HEK293T (cell line): ENCODE measurements around the gene RTP3.

Source experiments
- CTCF ChIA-PET: fragments of 350-600 bp; formaldehyde crosslinking; extraction: SDS; loops from one replicate; lab custom pipeline; 2021; ENCODE audit warnings: antibody characterized with exemption, inconsistent platforms; lab: Yijun Ruan, JAX
- POLR2A ChIA-PET: fragments of 350-600 bp; formaldehyde crosslinking; extraction: SDS; loops from one replicate; lab custom pipeline; 2020; ENCODE audit warnings: antibody characterized with exemption, inconsistent platforms; lab: Yijun Ruan, JAX
- DNase-seq: peaks from one replicate; pipeline ENCODE4 v3.0.0; 2012; ENCODE audit warnings: mixed read lengths; ENCODE audit errors: extremely low spot score
- ARNT ChIP-seq: fragments of 450-650 bp; IDR thresholded peaks from 2 replicates; pipeline ENCODE4 v1.6.1; 2017; ENCODE audit warnings: mild to moderate bottlenecking
- BHLHE40 ChIP-seq: fragments of 450-650 bp; IDR thresholded peaks from 2 replicates; pipeline ENCODE4 v1.6.1; 2016; ENCODE audit warnings: mild to moderate bottlenecking, moderate library complexity, borderline replicate concordance
- CTBP1 ChIP-seq: fragments of 450-650 bp; IDR thresholded peaks from 2 replicates; pipeline ENCODE4 v1.6.1; 2016; ENCODE audit warnings: borderline replicate concordance
- ELF4 ChIP-seq: fragments of 450-650 bp; IDR thresholded peaks from 2 replicates; pipeline ENCODE4 v1.6.1; 2017; ENCODE audit warnings: antibody characterized with exemption
- FOXA1 ChIP-seq: fragments of 450-650 bp; IDR thresholded peaks from 2 replicates; pipeline ENCODE4 v1.6.1; 2016; ENCODE audit warnings: mild to moderate bottlenecking
- FOXK2 ChIP-seq: fragments of 450-650 bp; IDR thresholded peaks from 2 replicates; pipeline ENCODE4 v1.6.1; 2016; ENCODE audit warnings: mild to moderate bottlenecking
- FOXM1 ChIP-seq: fragments of 450-650 bp; IDR thresholded peaks from 2 replicates; pipeline ENCODE4 v1.6.1; 2017; ENCODE audit warnings: mild to moderate bottlenecking, borderline replicate concordance
- HDGF ChIP-seq: fragments of 450-650 bp; IDR thresholded peaks from 2 replicates; pipeline ENCODE4 v1.6.1; 2017; ENCODE audit warnings: antibody characterized with exemption, borderline replicate concordance
- L3MBTL2 ChIP-seq: fragments of 450-650 bp; conservative IDR thresholded peaks from 2 replicates; pipeline ENCODE4 v1.6.1; 2016; ENCODE audit warnings: mild to moderate bottlenecking
- LEF1 ChIP-seq: fragments of 450-650 bp; IDR thresholded peaks from 2 replicates; pipeline ENCODE4 v1.6.1; 2017; ENCODE audit warnings: mild to moderate bottlenecking, borderline replicate concordance
- NFRKB ChIP-seq: fragments of 450-650 bp; IDR thresholded peaks from 2 replicates; pipeline ENCODE4 v1.6.1; 2016; ENCODE audit warnings: mild to moderate bottlenecking, moderate library complexity
- SP1 ChIP-seq: fragments of 450-650 bp; IDR thresholded peaks from 2 replicates; pipeline ENCODE4 v1.6.1; 2017
- SUZ12 ChIP-seq: fragments of 450-650 bp; IDR thresholded peaks from 2 replicates; pipeline ENCODE4 v1.6.1; 2016; ENCODE audit warnings: mild to moderate bottlenecking
- TARDBP ChIP-seq: fragments of 450-650 bp; IDR thresholded peaks from 2 replicates; pipeline ENCODE4 v1.6.1; 2016
- ZNF384 ChIP-seq: fragments of 450-650 bp; IDR thresholded peaks from 2 replicates; pipeline ENCODE4 v1.6.1; 2016
- TF ChIP-seq, protein P1 (sequence below): fragments of 450-650 bp; IDR thresholded peaks from 2 replicates; pipeline ENCODE4 v1.6.1; 2016

The RTP3 gene

DNA sequence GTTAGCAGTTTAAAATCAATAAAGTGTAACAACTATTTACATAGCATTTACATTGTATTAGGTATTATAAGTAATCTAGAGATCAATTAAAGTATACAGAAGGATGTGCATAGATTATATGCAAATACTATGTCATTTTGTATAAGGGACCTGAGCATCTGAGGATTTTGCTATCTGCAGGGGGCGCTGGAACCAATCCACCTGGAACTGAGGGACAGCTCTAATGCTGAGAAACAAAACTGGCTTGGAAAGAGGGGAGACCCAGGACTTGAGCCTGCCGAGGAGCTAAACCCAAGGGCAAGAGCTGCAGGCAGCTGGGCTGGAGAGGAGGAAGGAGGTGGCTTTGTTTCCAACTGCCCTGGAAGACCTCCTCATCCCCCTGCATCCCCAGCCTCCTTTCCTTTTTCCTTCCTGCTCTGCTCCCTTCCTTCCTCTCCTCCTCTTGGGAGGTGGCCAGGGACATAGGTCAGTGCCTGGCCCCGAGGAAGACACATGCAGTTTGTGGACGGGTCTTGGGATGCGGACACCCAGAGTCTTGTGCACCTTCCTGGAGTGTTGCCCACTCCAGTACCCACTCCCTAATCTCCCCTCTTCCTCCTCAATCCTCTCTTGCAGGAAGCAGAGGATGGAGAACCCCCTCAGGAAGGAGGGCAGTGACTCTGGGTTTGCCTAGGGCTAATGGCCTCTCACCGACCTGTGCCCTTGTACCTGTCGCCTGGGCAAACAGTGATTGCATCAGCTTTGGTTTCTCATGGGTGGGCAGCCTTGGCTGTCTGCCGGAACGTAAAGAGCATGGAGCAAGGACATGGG lies 825 bp upstream of the RTP3 start:
- ChIA-PET POLR2A (no interaction called here), CTCF (interaction anchor here (0.6 to 2.3 kb wide), 4 partner anchors 12 to 391 kb away, joined by 3 to 6 read pairs (median 4); no protein-coding TSS in a partner anchor)
- no peak for TF ChIP-seq FOXM1
- TF ChIP-seq L3MBTL2 = no peak
- no peak for TF ChIP-seq HDGF
- no peak for TF ChIP-seq ARNT
- TF ChIP-seq, protein P1, sequence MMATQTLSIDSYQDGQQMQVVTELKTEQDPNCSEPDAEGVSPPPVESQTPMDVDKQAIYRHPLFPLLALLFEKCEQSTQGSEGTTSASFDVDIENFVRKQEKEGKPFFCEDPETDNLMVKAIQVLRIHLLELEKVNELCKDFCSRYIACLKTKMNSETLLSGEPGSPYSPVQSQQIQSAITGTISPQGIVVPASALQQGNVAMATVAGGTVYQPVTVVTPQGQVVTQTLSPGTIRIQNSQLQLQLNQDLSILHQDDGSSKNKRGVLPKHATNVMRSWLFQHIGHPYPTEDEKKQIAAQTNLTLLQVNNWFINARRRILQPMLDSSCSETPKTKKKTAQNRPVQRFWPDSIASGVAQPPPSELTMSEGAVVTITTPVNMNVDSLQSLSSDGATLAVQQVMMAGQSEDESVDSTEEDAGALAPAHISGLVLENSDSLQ = no peak
- no peak for TF ChIP-seq SUZ12
- no peak for TF ChIP-seq ELF4
- TF ChIP-seq NFRKB = no peak
- TF ChIP-seq ZNF384 = no peak
- no peak for TF ChIP-seq SP1
- no peak for TF ChIP-seq CTBP1
- no peak for TF ChIP-seq FOXK2
- no peak for TF ChIP-seq FOXA1
- TF ChIP-seq LEF1 = no peak
- no peak for TF ChIP-seq BHLHE40
- no peak for TF ChIP-seq TARDBP
- no peak for DNase-seq

DNA sequence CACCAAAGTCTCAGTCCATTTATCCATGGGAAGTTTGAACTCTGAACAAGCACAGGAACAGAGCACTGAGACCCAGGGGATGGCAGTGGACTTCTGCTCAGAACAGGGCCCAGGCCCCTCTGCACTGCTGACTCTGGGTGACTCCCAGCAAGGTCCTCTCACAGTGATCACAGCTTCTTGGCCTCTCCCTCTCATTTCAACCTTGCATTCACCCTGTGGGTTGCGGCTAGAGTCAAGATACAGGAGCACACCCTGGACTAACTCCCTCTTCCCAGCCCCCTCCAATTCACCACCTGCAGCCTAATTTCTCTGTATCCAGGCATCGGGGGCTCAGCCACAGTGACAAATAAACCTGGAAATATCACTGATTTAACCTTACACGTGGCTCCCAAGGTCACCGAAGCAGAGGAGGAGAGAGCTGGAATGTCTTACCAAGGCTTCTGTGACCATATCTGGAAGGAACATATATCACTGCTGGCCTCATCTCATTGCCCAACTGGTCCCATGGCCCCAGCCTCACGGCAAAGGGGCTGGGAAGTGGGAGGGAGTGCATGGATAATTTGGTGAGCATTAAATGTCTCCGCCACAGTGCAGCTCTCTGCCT lies 1.2 kb downstream of the RTP3 start:
- TF ChIP-seq FOXA1 (no peak), NFRKB (no peak), SUZ12 (no peak), L3MBTL2 (no peak), ARNT (no peak), TARDBP (no peak), ELF4 (no peak), FOXK2 (no peak), LEF1 (no peak), HDGF (no peak)
- TF ChIP-seq, protein P1 = no peak
- CTCF ChIA-PET = interaction anchor here (1.0 kb wide), 1 partner anchor 11 kb away, joined by 5 read pairs; no protein-coding TSS in a partner anchor
- POLR2A ChIA-PET = no interaction called here
- no peak for DNase-seq

DNA sequence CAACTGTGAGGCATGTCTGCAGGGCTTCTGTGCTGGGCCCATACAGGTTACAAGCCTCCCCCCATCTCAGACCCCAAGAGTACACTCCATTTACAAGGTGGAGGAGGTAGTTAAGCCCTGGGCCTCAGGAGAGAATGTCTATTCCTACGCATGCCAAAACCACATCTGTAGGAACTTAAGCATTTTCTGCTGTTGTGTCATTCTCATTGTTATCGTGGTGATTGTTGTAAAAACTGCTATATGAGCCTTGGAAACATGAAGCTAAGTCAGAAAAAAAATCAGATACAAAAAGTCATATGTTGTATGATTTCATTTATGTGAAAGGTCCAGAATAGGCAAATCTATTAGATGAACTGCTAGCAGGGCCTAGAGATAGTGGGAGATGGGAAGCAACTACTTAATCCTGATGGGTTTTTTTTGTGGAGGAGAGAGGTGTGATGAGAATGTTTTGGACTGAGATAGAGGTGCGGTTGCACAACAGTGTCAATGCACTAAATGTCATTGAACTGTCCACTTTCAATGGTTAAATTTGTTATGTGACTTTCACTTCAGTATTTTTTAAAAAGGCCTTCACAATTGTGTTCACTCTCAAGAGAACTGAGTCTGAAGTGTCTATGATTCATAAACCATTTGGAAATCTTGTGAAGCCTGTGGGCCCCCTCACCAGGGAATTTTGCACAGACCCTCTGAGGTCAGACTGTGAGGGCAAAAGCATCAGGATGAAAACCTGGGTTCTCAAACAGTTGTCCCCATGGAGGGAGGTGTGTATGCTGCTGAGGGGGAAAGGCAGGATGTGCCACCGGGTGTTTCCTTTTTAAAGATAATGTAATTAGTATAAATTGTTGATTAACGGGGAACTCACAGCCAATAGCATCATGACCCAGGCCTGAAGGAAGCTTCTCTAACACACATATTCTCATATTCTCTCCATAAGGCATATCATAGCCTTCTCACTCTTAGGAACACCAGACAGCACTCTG lies 3.2 kb downstream of the RTP3 start:
- ChIA-PET CTCF (no interaction called here), POLR2A (no interaction called here)
- no peak for DNase-seq
- TF ChIP-seq TARDBP (no peak), ZNF384 (no peak), FOXK2 (no peak), NFRKB (no peak), FOXM1 (no peak), LEF1 (no peak), L3MBTL2 (no peak), HDGF (no peak), SUZ12 (no peak), SP1 (no peak), CTBP1 (no peak), ARNT (no peak), BHLHE40 (no peak)
- TF ChIP-seq, protein P1 = no peak

DNA sequence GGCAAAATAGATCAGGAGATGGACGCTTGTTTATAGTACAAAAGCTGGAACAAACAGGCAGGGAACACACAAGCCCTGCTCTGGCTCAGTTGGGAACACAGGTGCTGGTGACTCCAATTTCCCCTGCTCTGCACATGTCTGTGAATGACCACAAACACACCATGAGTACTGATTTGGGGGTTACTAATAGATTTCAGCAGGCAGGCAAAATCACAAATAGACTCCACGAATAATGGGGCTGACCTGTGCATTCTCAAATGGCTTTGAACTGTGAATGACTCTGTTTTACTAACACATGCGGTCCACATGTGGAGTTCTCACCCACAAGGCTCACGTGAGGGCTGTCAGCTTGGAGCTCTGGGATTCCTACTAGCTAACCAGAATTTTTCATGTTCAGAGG lies 3.9 kb downstream of the RTP3 start:
- ChIA-PET POLR2A (no interaction called here), CTCF (no interaction called here)
- TF ChIP-seq BHLHE40 (no peak), LEF1 (no peak), NFRKB (no peak), FOXK2 (no peak), SUZ12 (no peak), SP1 (no peak)
- TF ChIP-seq, protein P1 = no peak
- DNase-seq = no peak
